COR-L47 (cell line): Measurements from ENCODE around the gene NPTX2.

Experiments used
- DNase-seq: peaks from one replicate; lab custom pipeline; 2025; lab: John Stamatoyannopoulos, UW

NPTX2 gene

DNA sequence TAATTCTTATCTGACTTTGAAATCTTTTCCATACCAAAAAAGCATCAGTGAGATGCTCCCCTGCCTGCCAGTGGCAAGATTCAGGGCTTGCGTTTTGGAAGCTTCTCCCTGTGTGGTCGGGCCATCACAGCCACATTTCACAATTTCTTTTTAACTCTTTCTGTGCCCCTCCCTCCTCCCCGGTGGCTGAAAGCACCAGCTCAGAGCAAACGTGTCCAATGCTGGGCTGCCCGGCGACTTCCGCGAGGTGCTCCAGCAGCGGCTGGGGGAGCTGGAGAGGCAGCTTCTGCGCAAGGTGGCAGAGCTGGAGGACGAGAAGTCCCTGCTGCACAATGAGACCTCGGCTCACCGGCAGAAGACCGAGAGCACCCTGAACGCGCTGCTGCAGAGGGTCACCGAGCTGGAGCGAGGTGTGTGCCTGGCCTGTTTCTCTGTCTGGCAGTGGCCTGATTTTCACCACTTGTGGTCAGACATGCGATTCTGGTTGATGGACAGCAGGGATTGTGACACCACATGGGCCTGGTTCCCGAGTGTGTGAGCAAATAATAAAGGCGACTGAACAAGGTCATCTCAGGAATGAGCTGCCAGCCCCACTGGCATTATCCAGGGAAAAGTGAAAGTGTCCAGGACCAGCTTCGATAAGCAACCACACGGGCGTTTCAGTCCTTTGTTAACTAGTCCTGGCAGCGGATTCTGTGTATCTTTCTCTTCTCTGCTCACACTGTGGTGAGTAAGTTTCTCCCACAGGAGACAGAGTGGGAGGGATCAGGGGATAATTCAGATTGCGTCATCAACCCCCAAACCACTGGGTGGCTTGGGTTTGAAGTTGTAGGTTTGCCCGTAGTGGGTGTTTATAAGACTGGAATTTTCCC, 2.6 kb downstream of the NPTX2 start:
- DNase-seq: peak; percentile 21

DNA sequence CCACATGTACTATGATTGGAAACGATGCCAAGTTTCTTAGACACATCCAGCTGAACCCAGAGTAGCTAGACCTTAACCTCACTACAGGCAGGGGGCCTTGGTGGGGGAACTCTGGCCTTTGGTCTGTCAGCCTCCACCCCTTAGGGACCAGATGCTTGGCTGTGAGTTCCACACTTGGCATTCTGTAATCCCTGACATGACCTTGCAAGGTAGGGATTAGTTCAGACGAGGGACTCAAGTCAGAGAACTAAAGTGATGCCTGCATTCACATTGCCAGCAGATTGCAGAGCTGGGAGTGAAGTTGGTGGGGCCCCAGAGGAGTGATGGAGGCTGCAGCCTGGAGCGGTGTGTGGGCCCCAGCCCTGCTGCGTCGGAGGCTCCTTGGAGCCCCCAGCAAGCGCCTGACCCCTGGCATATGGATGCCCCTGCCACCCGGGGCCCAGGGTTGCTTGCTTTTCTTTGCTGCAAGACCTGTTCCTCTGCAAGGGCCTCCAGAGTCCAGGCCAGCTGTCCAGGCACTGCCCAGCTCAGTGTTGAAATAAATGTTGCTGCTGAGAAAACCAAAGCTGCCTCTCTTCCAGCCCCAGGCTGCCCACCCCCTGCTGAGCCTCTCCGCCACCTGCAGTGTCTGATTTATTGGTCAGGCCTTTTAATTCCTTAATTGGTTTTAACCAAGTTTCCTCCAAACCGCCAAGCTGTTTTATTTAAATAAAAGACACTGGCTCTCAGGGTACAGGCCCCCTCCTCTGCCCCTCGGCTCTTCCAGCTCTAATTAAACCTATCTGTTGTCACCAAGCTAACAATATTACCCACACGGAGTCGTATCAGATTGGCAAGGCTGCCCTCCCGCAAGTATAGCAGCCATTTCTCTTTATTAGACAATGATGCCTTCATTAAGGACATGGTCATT, 4.7 kb downstream of the NPTX2 start:
- DNase-seq: no peak

DNA sequence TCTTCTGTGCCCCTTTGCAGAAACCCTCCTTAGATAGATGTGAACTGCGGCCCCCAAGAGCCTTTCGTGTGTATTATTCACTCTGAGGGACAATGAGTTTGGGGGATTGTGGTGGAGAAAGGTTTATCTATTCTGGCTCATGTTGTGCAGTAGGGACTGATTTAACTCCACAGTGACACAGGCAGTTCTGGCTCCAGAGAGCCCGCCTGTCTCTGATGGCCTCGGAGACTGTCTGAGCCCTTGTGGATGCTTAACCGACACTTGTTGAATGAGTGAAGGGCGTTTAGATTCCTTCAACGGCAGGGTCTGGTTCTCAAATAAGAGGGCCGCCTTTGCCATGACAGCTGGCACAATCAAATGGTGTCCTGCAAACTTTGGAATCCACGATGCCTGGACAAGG, 5.8 kb downstream of the NPTX2 start:
- no peak for DNase-seq

DNA sequence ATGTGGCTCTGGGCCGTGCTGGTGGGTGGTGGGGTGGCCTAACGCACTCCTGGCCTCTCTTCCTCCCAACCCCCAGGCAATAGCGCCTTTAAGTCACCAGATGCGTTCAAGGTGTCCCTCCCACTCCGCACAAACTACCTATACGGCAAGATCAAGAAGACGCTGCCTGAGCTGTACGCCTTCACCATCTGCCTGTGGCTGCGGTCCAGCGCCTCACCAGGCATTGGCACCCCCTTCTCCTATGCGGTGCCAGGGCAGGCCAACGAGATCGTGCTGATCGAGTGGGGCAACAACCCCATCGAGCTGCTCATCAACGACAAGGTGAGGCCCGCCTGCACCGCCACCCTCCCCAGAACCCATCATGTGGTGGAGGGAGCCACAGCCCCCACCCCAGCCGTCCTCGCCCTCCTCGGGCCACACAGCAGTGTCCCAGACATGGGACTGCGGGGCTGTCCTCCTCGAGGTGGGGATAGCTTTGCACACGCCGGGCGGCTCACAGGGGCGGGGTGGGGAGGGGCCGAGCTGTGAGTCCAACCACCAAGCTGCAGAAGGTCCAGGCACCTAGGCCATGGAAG, 7.8 kb downstream of the NPTX2 start:
- DNase-seq: no peak

DNA sequence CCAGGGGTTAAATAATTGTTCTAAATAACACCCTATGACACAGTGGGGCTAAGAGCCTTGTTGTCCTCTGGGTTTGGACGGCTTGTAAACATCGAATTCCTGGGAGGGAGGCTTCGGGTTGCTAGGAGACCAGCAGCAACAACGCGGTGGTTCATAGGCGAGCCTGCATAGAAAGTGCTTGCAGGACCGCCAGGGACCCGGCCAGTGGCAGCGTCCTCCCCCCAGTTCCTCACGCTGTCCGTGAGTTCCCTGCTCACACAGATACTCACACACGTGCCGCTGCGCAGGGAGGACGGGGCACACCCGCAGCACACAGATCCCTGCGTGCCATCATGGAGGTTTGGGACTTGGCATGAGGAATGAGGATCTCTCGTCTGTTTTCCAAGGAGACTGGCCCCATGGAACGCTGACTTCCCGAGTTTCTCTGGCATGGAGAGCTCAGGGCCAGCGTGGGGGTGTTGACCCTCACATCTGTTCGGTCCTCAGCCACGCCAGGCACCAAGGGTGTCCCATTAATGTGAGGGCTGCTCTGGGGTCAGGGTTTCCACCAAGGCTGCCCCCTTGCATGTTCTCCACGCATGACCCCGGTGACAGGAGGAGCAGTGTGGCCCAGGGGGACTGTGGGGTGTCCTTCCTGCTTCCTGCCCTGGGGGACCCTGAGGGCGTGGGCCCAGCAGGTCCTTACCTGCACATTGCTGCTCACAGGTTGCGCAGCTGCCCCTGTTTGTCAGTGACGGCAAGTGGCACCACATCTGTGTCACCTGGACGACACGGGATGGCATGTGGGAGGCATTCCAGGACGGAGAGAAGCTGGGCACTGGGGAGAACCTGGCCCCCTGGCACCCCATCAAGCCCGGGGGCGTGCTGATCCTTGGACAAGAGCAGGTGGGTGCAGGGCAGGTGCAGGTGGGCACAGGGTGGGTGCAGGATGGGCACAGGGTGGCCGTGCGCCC, 9.7 kb downstream of the NPTX2 start:
- peak; percentile 22 for DNase-seq

DNA sequence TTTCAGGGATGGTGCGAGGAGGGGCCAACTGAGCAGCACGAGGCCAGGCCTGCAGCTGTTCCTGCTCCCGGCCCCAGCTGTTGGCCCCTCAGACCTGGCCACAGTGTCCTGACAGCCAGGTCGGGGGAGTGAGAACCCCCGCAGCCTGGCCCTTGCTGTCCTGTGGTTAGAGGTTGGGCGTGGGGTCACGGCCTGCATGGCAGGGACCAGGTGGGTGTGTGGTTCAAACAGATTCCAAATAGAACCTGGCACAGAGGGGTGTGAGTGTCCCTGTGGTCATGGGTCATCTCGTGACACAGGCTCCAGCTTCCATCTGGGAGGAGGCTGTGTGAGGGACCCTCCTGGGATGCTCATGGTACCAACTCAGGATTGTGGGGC, 10.3 kb downstream of the NPTX2 start:
- DNase-seq: no peak

DNA sequence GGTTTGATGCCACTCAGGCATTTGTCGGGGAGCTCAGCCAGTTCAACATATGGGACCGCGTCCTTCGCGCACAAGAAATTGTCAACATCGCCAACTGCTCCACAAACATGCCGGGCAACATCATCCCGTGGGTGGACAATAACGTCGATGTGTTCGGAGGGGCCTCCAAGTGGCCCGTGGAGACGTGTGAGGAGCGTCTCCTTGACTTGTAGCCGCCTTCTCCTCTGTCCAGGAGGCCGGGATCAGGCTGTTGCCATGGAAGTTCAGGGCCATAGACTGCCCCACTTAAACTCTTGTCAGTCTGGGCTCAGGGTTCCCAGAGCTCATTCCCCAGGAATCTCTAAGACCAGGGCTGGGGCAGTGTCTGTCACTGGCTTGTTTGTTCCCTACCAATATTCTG, 11.3 kb downstream of the NPTX2 start:
- DNase-seq: no peak

DNA sequence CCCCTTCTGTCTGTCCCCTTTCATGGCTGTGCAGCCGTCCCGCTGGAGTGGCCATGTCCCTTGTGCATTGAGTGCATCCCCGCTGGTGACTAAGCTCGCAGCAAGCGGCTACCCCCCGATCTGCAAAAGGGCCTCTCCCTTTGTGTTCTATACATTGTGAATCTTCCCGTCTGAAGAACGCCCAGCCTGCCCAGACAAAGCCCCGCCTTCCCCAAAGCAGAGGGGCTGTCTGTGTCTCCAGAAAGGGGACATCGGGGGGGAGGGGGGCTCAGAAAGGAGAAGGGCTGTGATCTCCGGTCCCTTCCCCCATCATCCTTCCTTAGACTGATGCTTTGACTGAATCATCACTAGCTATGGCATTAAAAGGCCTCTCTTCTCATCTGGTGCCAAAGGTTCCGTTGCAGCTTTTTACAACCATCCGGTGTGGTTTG, 11.9 kb downstream of the NPTX2 start:
- no peak for DNase-seq

DNA sequence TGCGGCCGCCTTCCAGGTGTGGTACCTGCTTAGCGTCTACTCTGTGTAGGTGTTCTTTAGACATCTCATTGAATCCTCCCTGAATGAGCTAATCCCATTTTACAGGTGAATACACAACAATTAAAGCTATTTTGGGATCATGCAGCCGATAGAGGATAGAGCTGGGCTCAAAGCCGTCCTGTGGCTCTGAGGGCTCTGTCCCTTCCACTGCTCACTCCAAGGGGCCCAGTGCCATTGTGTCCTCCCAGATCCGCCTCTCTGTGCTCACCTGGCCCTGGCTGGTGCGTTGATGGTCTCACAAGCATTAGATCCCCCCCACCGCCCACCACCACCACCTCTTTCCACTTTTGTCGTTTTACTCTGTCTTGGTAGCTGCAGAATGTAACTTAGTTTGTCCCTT, 13.1 kb downstream of the NPTX2 start:
- no peak for DNase-seq

DNA sequence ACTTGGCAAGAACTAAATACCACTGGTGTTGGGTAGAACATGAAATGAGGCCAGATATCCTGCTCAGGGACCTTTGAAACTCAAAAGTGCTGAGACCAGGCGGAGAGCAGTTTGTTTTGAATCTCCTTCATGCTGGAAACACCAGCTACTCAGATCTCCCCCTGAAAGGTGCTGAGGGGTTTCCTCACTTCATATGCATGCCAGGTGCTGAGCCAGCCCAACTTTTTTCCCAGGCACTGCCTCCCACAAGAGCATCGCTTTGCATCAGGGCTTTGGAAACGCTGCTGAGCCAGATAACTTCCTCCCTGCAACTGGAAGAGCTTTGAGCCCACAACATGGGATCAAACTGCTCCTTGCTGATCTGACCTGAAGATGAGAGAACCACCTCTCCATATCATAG, 13.7 kb downstream of the NPTX2 start:
- no peak for DNase-seq

DNA sequence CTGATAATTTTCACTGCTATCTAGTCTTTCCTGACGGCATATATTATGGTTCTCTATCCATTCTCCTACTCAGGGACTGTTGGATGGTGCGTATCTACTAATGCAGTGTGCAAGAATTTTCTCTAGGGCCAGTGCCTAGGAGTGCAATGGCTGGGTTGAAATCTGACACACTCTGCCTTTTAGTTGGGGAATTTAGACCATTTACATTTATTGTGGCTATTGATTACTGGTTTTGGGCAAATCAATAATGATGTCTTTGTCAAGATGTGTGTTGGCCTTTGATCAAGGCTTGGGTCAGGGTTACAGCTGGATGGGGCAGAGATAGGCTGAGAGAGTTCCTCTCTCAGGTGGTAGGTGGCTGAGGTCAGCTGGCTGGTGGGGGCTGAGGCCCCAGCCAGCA, 21.8 kb downstream of the NPTX2 start:
- no peak for DNase-seq

DNA sequence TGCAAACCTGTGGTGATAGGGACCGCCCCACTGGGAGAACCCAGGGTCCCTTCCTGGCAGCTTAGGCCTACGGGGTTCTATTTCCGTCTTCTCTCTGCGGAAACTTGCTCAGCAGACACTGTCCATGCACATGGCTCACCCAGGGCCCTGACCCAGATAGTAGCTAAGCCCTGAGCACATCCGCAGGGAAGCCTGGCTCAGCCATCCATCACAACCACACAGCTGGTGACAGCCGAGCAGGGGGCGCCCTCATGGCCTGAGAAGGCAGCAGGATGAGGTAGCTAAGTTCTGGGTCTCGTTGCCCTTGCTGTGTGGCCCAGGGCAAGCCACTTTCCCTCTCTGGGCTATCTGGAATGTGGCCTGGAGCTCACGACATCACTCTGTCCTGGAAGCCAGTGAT, 23.3 kb downstream of the NPTX2 start:
- no peak for DNase-seq

DNA sequence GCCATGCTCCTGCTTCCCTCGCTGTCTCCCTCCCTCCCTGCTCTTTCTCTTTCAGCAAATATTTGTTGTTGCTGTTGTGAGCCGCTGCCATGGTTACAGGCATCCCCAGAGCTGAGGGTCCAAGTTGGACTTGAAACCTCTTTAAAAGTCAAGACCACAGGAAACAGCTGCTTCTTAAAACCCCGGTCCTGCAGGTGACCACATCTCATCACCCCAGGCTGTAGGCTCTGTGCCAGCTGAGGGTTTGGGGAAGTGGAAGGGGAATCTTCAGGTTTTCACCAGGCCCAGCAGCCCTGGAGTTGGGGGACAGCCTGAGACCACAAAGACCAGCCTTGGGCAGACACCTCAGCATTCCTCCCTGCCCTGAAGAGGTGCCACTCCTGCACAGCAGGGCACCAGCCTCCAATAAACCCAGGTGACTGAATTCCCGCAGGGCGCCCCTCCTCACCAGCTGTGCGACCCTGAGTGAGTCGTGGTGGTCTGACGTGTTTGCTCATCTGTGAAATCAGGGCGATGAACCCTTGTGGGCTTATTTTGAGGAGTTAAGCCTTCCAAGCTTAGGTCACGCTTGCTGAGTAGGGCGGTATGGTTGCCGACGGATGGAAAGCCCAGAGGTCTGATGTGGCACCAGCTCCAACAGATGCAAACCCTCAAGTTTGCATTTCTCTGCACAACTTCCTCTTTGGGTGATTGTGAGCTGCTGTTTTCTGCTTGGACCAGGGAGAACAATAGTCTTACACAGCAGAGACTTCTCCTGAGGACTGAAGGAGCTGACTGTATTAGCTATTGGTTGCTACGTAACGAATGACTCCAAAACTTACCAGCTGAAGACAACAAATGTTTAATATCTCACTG, 24.8 kb downstream of the NPTX2 start:
- no peak for DNase-seq

DNA sequence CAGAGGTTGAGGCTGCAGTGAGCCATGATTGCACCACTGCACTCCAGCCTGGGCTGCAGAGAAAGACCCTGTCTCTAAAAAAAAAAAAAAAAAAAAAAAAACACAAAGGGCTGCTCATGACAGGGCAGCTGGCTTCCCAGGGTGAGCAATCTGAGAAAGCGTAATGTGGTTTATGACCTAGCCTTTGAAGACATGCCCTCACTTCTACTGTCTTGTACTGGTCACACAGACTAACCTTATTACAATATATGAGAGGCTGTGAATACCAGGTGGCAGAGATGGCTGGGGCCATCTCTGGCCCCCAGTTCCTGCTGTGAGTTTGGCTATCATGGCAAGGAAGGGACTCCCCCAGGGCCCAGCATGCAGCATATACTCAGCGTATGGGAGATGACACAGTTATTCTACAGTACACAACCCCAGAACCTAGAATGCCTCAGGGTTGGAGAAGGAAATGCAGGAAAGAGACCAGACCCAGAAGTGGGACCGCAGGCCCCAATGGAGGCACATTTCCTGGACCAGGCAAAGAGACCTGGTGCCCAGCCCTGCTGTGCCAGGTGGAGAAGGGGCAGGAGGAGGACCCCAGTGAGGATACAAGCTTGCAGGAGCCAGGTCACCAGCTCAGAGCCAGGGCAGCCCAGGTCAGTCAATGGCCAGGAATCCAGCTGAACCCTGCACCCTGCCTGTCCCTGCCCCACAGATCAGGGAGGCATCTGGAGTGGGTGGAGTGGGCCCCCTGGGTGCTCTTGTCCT, 26.3 kb downstream of the NPTX2 start:
- DNase-seq: no peak

DNA sequence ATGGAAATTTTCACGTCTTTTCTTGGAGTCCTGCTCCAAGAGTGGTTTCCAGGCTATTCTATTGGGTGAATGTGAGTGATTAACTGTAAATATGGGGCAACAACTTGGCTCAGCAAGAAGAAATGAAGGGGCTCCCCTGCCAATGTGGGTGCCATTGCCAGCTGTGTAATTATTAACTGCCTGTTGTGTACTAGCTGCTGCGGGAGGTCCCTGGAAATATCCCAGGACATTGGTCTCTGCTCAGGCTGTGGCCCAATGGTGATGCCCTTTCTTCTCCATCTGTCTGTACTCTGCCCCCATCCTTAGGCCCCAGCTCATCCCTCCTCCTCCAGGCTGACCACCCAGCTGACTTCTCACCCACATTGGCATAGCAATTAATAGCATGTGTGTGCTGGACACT, 29.4 kb downstream of the NPTX2 start:
- no peak for DNase-seq

DNA sequence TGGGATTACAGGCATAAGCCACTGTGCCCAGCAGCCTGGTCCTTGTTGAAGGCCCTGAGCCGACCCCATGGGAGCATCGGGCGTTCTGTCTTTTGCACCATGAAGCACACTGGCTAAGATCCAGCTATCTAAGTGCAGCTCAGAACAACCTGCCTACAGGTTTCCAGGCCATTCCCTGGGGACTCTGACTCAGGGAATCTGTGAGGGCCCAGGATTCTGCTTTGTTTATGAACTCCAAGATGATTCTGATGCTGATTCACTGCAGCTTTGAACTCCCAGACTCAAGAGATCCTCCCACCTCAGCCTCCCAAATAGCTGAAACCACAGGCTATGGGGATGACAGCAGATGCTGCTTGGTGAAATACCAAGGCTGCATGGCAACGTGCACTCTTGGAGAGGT, 30.2 kb downstream of the NPTX2 start:
- DNase-seq: no peak

DNA sequence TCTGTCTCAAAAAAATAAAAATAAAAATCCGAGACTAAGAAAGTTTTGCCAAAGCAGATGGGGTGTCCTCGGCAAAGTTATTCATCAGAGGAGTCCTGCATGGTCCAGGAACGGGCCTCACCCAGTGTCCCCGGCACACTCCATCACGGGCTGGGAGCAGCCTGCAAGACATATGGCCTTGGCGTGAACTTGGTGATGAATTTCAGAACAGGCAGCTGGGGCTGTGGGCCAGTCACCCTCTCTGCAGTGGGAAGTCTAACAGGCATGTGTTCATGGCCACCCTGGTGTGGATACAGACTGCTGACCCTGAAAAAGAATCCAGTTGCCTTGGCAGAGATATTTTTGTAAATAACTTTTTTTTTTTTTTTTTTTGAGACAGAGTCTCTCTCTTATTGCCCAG, 34.7 kb downstream of the NPTX2 start:
- DNase-seq: no peak

DNA sequence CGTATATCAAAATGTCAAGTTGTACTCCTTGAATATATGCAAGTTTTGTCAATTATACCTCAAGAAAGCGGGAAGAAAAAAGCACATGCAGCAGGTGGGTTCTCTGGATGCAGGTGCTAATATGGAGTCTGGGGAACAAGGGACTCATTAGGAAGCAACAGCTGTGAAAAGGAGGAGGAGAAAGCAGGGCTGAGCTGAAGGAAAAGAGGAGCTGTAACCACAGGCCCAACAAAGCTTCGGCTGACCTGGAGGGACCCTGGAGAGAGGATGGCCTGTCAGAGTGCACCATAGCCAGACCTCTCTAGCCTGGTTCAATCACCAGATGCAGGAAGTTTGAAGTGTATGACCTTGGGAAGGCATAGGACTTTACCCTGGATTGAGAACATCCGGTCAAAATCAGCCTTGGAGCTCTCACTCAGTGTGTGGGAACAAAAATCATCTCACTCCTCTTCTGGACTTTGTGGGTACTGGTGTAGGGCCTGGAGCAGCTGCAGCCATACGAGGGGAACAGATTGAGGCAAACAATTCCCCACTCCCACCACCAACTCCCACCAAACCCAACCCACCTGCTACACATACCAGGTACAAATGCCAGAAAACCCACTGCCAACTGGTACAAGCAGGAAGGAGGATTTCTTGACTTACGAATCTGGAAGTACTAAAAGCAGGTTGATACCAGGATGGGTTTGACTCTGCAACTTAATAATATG, 36.7 kb downstream of the NPTX2 start:
- DNase-seq: no peak

DNA sequence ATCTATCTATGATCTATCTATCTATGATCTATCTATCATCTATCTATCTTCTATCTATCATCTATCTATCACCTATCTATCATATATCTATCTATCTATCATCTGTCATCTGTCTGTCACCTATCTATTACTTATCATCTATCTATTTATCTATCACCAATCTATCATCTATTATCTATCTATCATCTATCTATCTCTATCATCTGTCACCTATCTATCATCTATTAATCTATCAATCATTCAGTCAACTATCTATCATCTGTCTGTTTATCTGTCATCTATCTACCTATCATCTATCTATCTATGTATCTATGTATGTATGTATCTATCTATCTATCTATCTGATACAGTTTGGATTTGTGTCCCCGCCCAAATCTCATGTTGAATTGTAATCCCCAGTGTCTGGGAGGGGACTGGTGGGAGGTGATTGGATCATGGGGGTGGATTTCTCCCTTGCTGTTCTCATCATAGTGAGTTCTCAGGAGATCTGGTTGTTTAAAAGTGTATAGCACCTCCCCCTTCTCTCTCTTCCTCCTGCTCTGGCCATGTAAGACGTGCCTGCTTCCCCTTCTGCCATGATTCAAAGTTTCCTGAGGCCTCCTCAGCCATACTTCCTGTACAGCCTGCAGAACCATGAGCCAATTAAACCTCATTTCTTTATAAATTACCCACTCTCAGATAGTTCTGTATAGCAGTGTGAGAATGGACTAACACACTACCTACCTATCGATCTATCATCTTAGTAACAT, 37.6 kb downstream of the NPTX2 start:
- no peak for DNase-seq
